Renal pelvis (tissue), 4 donors: ENCODE data around the gene KCNMA1. TPM values are rescaled to one million over a fixed set of nuclear protein-coding genes. Genes with fewer than 3 reads are reported as not detected.
A peak's percentile ranks its signal among the peaks of the same experiment; 100 is the strongest.

ENCODE experiments used
- DNase-seq: peaks from one replicate; pipeline ENCODE4 v3.0.0-alpha.2; 2013
- polyA plus RNA-seq, 3 donors: library from polyadenylated mRNA; unstranded; fragments of 120-200 nt; gene quantifications; one replicate each; pipeline ENCODE4 v1.2.1, GENCODE V29; 2013; ENCODE audit not compliant: insufficient read length in 3 of 3

Gene KCNMA1
- polyA plus RNA-seq, 3 donors = 3.2 to 3.9 (median 3.4) TPM

GRCh38 chr10:77022671-77023070, 614.9 kb downstream of the KCNMA1 start:
- DNase-seq = no peak

GRCh38 chr10:77021966-77022490, 615.6 kb downstream of the KCNMA1 start:
- DNase-seq = no peak

GRCh38 chr10:77020426-77021040, 617.1 kb downstream of the KCNMA1 start:
- DNase-seq = no peak

- DNase-seq = no peak
These were observed 620.8 kb downstream of the KCNMA1 start for GRCh38 chr10:77016855-77017254.

- no peak for DNase-seq
These were observed 621.3 kb downstream of the KCNMA1 start for GRCh38 chr10:77016278-77016815.

- no peak for DNase-seq
These were observed 622.2 kb downstream of the KCNMA1 start for GRCh38 chr10:77015360-77015759.

- no peak for DNase-seq
These were observed 624.7 kb downstream of the KCNMA1 start for GRCh38 chr10:77012812-77013500.

- DNase-seq = no peak
These were observed 625.5 kb downstream of the KCNMA1 start for GRCh38 chr10:77011874-77012811.

- DNase-seq = no peak
These were observed 627.2 kb downstream of the KCNMA1 start for GRCh38 chr10:77010430-77010829.

- DNase-seq = no peak
These were observed 629.8 kb downstream of the KCNMA1 start for GRCh38 chr10:77007834-77008233.

GRCh38 chr10:77006836-77007511, 630.6 kb downstream of the KCNMA1 start:
- no peak for DNase-seq

- DNase-seq = no peak
These were observed 631.7 kb downstream of the KCNMA1 start for GRCh38 chr10:77005871-77006270.

GRCh38 chr10:77004917-77005564, 632.6 kb downstream of the KCNMA1 start:
- peak; percentile 70 for DNase-seq

GRCh38 chr10:77002872-77003271, 634.7 kb downstream of the KCNMA1 start:
- no peak for DNase-seq

GRCh38 chr10:77001206-77001605, 636.4 kb downstream of the KCNMA1 start:
- DNase-seq = no peak

GRCh38 chr10:76998451-76998850, 639.2 kb downstream of the KCNMA1 start:
- no peak for DNase-seq

- no peak for DNase-seq
These were observed 640.0 kb downstream of the KCNMA1 start for GRCh38 chr10:76997631-76998030.

GRCh38 chr10:76995023-76995422, 642.6 kb downstream of the KCNMA1 start:
- no peak for DNase-seq

GRCh38 chr10:76993213-76993612, 644.4 kb downstream of the KCNMA1 start:
- no peak for DNase-seq

- DNase-seq = no peak
These were observed 645.1 kb downstream of the KCNMA1 start for GRCh38 chr10:76992467-76992866.

GRCh38 chr10:76991621-76992020, 646.0 kb downstream of the KCNMA1 start:
- no peak for DNase-seq
